Keratinocyte (primary cell): Measurements from ENCODE around the gene NPM1. TPM values are rescaled to one million over a fixed set of nuclear protein-coding genes. Genes with fewer than 3 reads are reported as not detected.

Experiments
- DNase-seq: peaks from one replicate; pipeline ENCODE4 v3.0.0-alpha.2; 2011; ENCODE audit warnings: low read depth, missing footprints, low spot score
- FAIRE-seq: peaks from 2 replicates; lab custom pipeline; 2011; peaks lifted over from hg19 to GRCh38; lab: Jason Lieb, UNC
- H2AFZ ChIP-seq: 2 replicates; pipeline ENCODE4 v1.6.0; 2012; ENCODE audit warnings: low read length, control low read depth, inconsistent platforms; ENCODE audit not compliant: control insufficient read depth
- H3K27ac ChIP-seq: 2 replicates; pipeline ENCODE4 v1.5.1; 2011; ENCODE audit warnings: low read length; ENCODE audit not compliant: control insufficient read depth, insufficient read depth
- H3K27me3 ChIP-seq: 3 replicates; pipeline ENCODE4 v1.6.0; 2011; ENCODE audit warnings: low read length; ENCODE audit not compliant: control insufficient read depth, insufficient read depth; ENCODE audit errors: extremely low read depth
- H3K36me3 ChIP-seq, 2 experiments: 2 replicates in 1 of 2; 3 replicates in 1 of 2; pipeline ENCODE4 v1.5.1; 2011; ENCODE audit warnings: low read length in 2 of 2, mild to moderate bottlenecking in 1 of 2; ENCODE audit not compliant: control insufficient read depth in 2 of 2, insufficient read depth in 2 of 2; ENCODE audit errors: extremely low read depth in 1 of 2
- H3K4me1 ChIP-seq: 3 replicates; pipeline ENCODE4 v1.5.1; 2011; ENCODE audit warnings: low read length; ENCODE audit not compliant: control insufficient read depth, insufficient read depth; ENCODE audit errors: extremely low read depth
- H3K4me2 ChIP-seq: 3 replicates; pipeline ENCODE4 v1.6.0; 2011; ENCODE audit warnings: low read depth, low read length; ENCODE audit not compliant: control insufficient read depth, insufficient read depth; ENCODE audit errors: extremely low read depth
- H3K4me3 ChIP-seq, 3 experiments: fragments of 200-600 bp in 1 of 3; sonication (generic) in 1 of 3; 2 replicates in 2 of 3; 3 replicates in 1 of 3; pipeline ENCODE4 v1.5.1; 2011 to 2016; ENCODE audit warnings: low read length in 3 of 3, mild to moderate bottlenecking in 3 of 3, control low read depth in 2 of 3, inconsistent platforms in 1 of 3, low read depth in 1 of 3, mixed read lengths in 1 of 3, mixed run types in 1 of 3, moderate library complexity in 1 of 3; ENCODE audit not compliant: control insufficient read depth in 2 of 3, insufficient read depth in 2 of 3; ENCODE audit errors: extremely low read depth in 1 of 3
- H3K79me2 ChIP-seq: 2 replicates; pipeline ENCODE4 v1.6.0; 2012; ENCODE audit warnings: low read length; ENCODE audit not compliant: control insufficient read depth, insufficient read depth
- H3K9ac ChIP-seq: 3 replicates; pipeline ENCODE4 v1.6.0; 2011; ENCODE audit warnings: low read length; ENCODE audit not compliant: control insufficient read depth, insufficient read depth; ENCODE audit errors: extremely low read depth
- H3K9me1 ChIP-seq: 3 replicates; pipeline ENCODE4 v1.6.0; 2011; ENCODE audit warnings: low read length; ENCODE audit not compliant: control insufficient read depth, insufficient read depth; ENCODE audit errors: extremely low read depth
- H3K9me3 ChIP-seq: 2 replicates; pipeline ENCODE4 v1.5.1; 2012; ENCODE audit warnings: low read depth, low read length; ENCODE audit not compliant: control insufficient read depth
- H4K20me1 ChIP-seq: 3 replicates; pipeline ENCODE4 v1.6.0; 2011; ENCODE audit warnings: low read length; ENCODE audit not compliant: control insufficient read depth, insufficient read depth; ENCODE audit errors: extremely low read depth
- CTCF ChIP-seq, 3 experiments: IDR thresholded peaks in 1 of 3; conservative IDR thresholded peaks in 1 of 3; optimal IDR thresholded peaks in 1 of 3; 2 replicates in 2 of 3; 3 replicates in 1 of 3; pipeline versions ENCODE3 to v1.5.1; 2011; ENCODE audit warnings: low read length in 3 of 3, mild to moderate bottlenecking in 3 of 3, moderate library complexity in 2 of 3, control low read depth in 1 of 3, inconsistent platforms in 1 of 3; ENCODE audit not compliant: insufficient read depth in 2 of 3; ENCODE audit errors: extremely low read depth in 1 of 3
- EZH2 ChIP-seq: IDR thresholded peaks from one replicate; pipeline ENCODE4 v1.6.1; 2012; ENCODE audit warnings: inconsistent platforms, mild to moderate bottlenecking, low read length, moderate library complexity
- dilution Hi-C: fragments of 300-500 bp; cut with MboI; formaldehyde crosslinking; loops from one replicate; pipeline ENCODE4 v1.7.0; 2020; ENCODE audit warnings: low sequenced_read_pairs; ENCODE audit not compliant: extremely low pct_ligation_motif_present
- polyA plus RNA-seq, 5 experiments: library from polyadenylated mRNA; depleted of rRNA in 3 of 5; stranded (reverse) in 3 of 5; stranded (forward) in 1 of 5; unstranded in 1 of 5; fragments of >200 nt; gene quantifications; 1 replicate in 1 of 5; 2 replicates in 3 of 5; 3 replicates in 1 of 5; pipeline versions ENCODE4 v1.2.1 to v1.2.3, GENCODE V29; 2011 to 2012; ENCODE audit warnings: missing spikeins in 2 of 5, low read depth in 1 of 5, low replicate concordance in 1 of 5

Gene NPM1
- polyA plus RNA-seq, 1 donor (not counting 4 experiments of a cell fraction or from before 2014, with no cell fraction given) = 2,398 TPM

GRCh38 chr5:171415115-171415730 is 27.6 kb downstream of the NPM1 start:
- FAIRE-seq = no peak
- H4K20me1 ChIP-seq = peaks cover 21% of the 10 kb centered on the region

GRCh38 chr5:171416160-171417049 is 28.8 kb downstream of the NPM1 start:
- H3K27ac ChIP-seq = no peak overlapping the region
- no peak overlapping the region for H3K4me3 ChIP-seq
- no peak overlapping the region for H2AFZ ChIP-seq
- DNase-seq (no peak), FAIRE-seq (no peak)
- no peaks in the 10 kb centered on the region for H3K9me3 ChIP-seq
- H3K9me1 ChIP-seq = no peaks in the 10 kb centered on the region
- no peak overlapping the region for H3K4me2 ChIP-seq
- no peaks in the 10 kb centered on the region for H3K79me2 ChIP-seq
- H3K4me1 ChIP-seq = peaks cover 6% of the 10 kb centered on the region
- no peak overlapping the region for H3K9ac ChIP-seq
- TF ChIP-seq EZH2 = no peak
- peaks cover 20% of the 10 kb centered on the region for H3K27me3 ChIP-seq
- H3K36me3 ChIP-seq = peaks cover 7 to 18% of the 10 kb centered on the region in 2 experiments
- peaks cover 23% of the 10 kb centered on the region for H4K20me1 ChIP-seq
- dilution Hi-C loops = loop anchor here (5.0 kb wide), 1 partner anchor 71 kb away; no protein-coding TSS in a partner anchor

More at GRCh38 chr5:171415115-171415730, 27.6 kb downstream of the NPM1 start:
- TF ChIP-seq EZH2 = no peak
- no peak for TF ChIP-seq CTCF (optimal IDR thresholded peaks at IDR 0.05 in 1 of 3, IDR thresholded peaks at IDR 0.05 in 1 of 3, conservative IDR thresholded peaks at IDR 0.05 in 1 of 3; ENCODE audit: extremely low read depth in 1 of 3, insufficient read depth in 2 of 3, low read length in 3 of 3)
- no peaks in the 10 kb centered on the region for H3K79me2 ChIP-seq
- peaks cover 3% of the 10 kb centered on the region for H3K4me1 ChIP-seq
- no peak overlapping the region for H3K27ac ChIP-seq
- H3K27me3 ChIP-seq = peaks cover 8% of the 10 kb centered on the region
- H3K4me2 ChIP-seq = no peak overlapping the region
- H3K9me3 ChIP-seq = no peaks in the 10 kb centered on the region
- no peak overlapping the region for H2AFZ ChIP-seq
- H3K4me3 ChIP-seq = no peak overlapping the region
- no peak overlapping the region for H3K9ac ChIP-seq
- peaks cover 12 to 24% of the 10 kb centered on the region in 2 experiments for H3K36me3 ChIP-seq
- dilution Hi-C loops = loop anchor here (5.0 kb wide), 1 partner anchor 72 kb away; no protein-coding TSS in a partner anchor
- DNase-seq = no peak
- no peaks in the 10 kb centered on the region for H3K9me1 ChIP-seq
